ENCODE data around the gene FANCL. TPM values are rescaled to one million over a fixed set of nuclear protein-coding genes. Genes with fewer than 3 reads are reported as not detected.
A peak's percentile ranks its signal among the peaks of the same experiment; 100 is the strongest.

FANCL gene
- total and polyA plus RNA-seq, 9 of the 15 experiments (the other 6 are each of a cell fraction or from before 2014, with no cell fraction given): 36.7 to 120 (median 58.5) TPM

DNA sequence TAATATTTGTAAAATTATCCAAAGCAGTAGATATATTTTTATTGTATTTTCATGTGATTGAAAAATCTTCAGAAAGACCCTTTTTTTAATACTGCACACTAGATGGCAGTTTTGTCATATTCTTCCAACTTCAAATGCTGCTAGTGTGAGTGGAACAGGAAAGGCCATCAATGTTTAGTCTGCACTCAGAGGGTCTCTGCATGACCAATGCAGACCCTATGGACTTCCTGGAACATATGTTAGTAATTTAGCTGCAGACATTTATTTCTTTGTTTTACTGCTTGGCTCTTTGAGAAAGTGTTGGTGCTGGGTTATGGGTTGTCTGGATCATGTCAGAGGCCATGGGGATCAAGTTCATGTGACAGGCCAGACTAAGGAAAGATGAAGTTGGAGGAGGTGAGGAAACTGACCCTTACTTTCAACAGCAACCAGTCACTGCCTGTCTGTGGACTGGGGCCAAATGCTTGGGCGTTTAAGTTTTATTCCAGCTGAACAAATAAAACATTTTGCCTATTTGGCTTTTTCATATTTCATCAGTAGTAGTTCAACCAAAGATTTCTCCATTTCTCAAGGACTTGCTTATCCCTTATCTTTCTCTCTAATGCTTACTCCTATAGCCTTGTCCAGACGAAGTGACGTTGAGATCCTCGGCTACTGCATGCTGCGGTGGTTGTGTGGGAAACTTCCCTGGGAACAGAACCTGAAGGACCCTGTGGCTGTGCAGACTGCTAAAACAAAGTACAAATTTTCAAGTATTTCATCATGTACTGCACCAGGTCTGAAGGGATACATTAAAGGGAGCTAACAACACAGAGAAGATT, 109.7 kb downstream of the FANCL start:
- 91% methylated on average over 5 of the region's 5 CpGs for WGBS (ENCODE audit: insufficient coverage, low coverage, missing lambda C conversion rate)
- ATAC-seq (no peak), DNase-seq (ENCODE audit: extremely low read depth in 1 of 4, low spot score in 3 of 4) (no peak), FAIRE-seq (no peak)
- H2AFZ ChIP-seq (ENCODE audit: low read depth, low read length): no peak overlapping the region
- BruUV-seq (replicated peaks): no TSS peak
- no peak overlapping the region for H3K9ac ChIP-seq (ENCODE audit: insufficient read depth in 1 of 2, low read depth in 2 of 2, low read length in 2 of 2)
- no peak overlapping the region for H3K27ac ChIP-seq (ENCODE audit: extremely low read depth, low read depth, low read length)
- CTCF ChIA-PET (ENCODE audit: low intra/inter-chr PET ratio): interaction anchor here (1.0 kb wide), 1 partner anchor 317 kb away, joined by 4 read pairs; no protein-coding TSS in a partner anchor
- in situ Hi-C loops (cut with MboI) (no loop called here), intact Hi-C loops (cut with micrococcal nuclease) (loop anchor here (5.0 kb wide), 2 partner anchors 224 to 316 kb away; no protein-coding TSS in a partner anchor)
- no peaks in the 10 kb centered on the region for H3K9me3 ChIP-seq (replicated peaks; ENCODE audit: control insufficient read depth, insufficient read depth, low read depth, low read length)
- H3K79me2 ChIP-seq (ENCODE audit: control insufficient read depth, insufficient read depth, low read length): no peaks in the 10 kb centered on the region
- H3K27me3 ChIP-seq (ENCODE audit: control insufficient read depth in 2 of 2, insufficient read depth in 2 of 2, low read length in 2 of 2): no peaks in the 10 kb centered on the region
- POLR2A ChIA-PET: no interaction called here
- no peaks in the 10 kb centered on the region for H3K4me1 ChIP-seq (replicated peaks in 1 of 2; ENCODE audit: control insufficient read depth in 2 of 2, insufficient read depth in 2 of 2, low read length in 2 of 2)
- H4K20me1 ChIP-seq (replicated peaks; ENCODE audit: control insufficient read depth, insufficient read depth, low read length): no peaks in the 10 kb centered on the region
- H3K4me3 ChIP-seq: no peak overlapping the region
- H3K9me1 ChIP-seq (ENCODE audit: control insufficient read depth, insufficient read depth, low read length): no peaks in the 10 kb centered on the region
- peaks cover 20% of the 10 kb centered on the region; the same call in 2 of the 3 replicates for H3K36me3 ChIP-seq (ENCODE audit: control insufficient read depth, insufficient read depth, low read length)
- H3K4me2 ChIP-seq (ENCODE audit: insufficient read depth, low read length): no peak overlapping the region
- TF ChIP-seq MEF2A (IDR thresholded peaks at IDR 0.05; ENCODE audit: control insufficient read depth, low read depth, low read length): no peak
- TF ChIP-seq SPI1 (IDR thresholded peaks at IDR 0.05; ENCODE audit: borderline replicate concordance, low read depth, low read length): no peak
- no peak for TF ChIP-seq PTTG1 (tag; IDR thresholded peaks at IDR 0.05; ENCODE audit: low read depth)
- TF ChIP-seq, protein P1, sequence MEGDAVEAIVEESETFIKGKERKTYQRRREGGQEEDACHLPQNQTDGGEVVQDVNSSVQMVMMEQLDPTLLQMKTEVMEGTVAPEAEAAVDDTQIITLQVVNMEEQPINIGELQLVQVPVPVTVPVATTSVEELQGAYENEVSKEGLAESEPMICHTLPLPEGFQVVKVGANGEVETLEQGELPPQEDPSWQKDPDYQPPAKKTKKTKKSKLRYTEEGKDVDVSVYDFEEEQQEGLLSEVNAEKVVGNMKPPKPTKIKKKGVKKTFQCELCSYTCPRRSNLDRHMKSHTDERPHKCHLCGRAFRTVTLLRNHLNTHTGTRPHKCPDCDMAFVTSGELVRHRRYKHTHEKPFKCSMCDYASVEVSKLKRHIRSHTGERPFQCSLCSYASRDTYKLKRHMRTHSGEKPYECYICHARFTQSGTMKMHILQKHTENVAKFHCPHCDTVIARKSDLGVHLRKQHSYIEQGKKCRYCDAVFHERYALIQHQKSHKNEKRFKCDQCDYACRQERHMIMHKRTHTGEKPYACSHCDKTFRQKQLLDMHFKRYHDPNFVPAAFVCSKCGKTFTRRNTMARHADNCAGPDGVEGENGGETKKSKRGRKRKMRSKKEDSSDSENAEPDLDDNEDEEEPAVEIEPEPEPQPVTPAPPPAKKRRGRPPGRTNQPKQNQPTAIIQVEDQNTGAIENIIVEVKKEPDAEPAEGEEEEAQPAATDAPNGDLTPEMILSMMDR (IDR thresholded peaks at IDR 0.05 in 2 of 3, conservative IDR thresholded peaks at IDR 0.05 in 1 of 3; ENCODE audit: insufficient read depth in 2 of 3, low read depth in 1 of 3, low read length in 3 of 3): peak in 1 of 3 experiments; percentile 28; a peak in 1 of 6 replicates
- no peak for TF ChIP-seq HIVEP1 (CRISPR knock-in tag; IDR thresholded peaks at IDR 0.05)
- TF ChIP-seq ZNF184 (CRISPR knock-in tag; IDR thresholded peaks at IDR 0.05): no peak
- TF ChIP-seq, protein P2, sequence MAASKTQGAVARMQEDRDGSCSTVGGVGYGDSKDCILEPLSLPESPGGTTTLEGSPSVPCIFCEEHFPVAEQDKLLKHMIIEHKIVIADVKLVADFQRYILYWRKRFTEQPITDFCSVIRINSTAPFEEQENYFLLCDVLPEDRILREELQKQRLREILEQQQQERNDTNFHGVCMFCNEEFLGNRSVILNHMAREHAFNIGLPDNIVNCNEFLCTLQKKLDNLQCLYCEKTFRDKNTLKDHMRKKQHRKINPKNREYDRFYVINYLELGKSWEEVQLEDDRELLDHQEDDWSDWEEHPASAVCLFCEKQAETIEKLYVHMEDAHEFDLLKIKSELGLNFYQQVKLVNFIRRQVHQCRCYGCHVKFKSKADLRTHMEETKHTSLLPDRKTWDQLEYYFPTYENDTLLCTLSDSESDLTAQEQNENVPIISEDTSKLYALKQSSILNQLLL (CRISPR knock-in tag; IDR thresholded peaks at IDR 0.05; ENCODE audit: borderline replicate concordance): no peak
- no peak for TF ChIP-seq NCOA1 (IDR thresholded peaks at IDR 0.05; ENCODE audit: low read depth)
- no peak for TF ChIP-seq ZNF12 (CRISPR knock-in tag; IDR thresholded peaks at IDR 0.05)
- TF ChIP-seq, protein P3, sequence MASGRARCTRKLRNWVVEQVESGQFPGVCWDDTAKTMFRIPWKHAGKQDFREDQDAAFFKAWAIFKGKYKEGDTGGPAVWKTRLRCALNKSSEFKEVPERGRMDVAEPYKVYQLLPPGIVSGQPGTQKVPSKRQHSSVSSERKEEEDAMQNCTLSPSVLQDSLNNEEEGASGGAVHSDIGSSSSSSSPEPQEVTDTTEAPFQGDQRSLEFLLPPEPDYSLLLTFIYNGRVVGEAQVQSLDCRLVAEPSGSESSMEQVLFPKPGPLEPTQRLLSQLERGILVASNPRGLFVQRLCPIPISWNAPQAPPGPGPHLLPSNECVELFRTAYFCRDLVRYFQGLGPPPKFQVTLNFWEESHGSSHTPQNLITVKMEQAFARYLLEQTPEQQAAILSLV (tag; IDR thresholded peaks at IDR 0.05): no peak
- no peak for TF ChIP-seq ZZZ3 (IDR thresholded peaks at IDR 0.05)
- TF ChIP-seq, protein P4, sequence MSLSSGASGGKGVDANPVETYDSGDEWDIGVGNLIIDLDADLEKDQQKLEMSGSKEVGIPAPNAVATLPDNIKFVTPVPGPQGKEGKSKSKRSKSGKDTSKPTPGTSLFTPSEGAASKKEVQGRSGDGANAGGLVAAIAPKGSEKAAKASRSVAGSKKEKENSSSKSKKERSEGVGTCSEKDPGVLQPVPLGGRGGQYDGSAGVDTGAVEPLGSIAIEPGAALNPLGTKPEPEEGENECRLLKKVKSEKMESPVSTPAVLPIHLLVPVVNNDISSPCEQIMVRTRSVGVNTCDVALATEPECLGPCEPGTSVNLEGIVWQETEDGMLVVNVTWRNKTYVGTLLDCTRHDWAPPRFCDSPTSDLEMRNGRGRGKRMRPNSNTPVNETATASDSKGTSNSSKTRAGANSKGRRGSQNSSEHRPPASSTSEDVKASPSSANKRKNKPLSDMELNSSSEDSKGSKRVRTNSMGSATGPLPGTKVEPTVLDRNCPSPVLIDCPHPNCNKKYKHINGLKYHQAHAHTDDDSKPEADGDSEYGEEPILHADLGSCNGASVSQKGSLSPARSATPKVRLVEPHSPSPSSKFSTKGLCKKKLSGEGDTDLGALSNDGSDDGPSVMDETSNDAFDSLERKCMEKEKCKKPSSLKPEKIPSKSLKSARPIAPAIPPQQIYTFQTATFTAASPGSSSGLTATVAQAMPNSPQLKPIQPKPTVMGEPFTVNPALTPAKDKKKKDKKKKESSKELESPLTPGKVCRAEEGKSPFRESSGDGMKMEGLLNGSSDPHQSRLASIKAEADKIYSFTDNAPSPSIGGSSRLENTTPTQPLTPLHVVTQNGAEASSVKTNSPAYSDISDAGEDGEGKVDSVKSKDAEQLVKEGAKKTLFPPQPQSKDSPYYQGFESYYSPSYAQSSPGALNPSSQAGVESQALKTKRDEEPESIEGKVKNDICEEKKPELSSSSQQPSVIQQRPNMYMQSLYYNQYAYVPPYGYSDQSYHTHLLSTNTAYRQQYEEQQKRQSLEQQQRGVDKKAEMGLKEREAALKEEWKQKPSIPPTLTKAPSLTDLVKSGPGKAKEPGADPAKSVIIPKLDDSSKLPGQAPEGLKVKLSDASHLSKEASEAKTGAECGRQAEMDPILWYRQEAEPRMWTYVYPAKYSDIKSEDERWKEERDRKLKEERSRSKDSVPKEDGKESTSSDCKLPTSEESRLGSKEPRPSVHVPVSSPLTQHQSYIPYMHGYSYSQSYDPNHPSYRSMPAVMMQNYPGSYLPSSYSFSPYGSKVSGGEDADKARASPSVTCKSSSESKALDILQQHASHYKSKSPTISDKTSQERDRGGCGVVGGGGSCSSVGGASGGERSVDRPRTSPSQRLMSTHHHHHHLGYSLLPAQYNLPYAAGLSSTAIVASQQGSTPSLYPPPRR (CRISPR knock-in tag; IDR thresholded peaks at IDR 0.05; ENCODE audit: borderline replicate concordance): no peak

Data from K562 (cell line).